ENCODE results near the gene GNB1L. TPM values are rescaled to one million over a fixed set of nuclear protein-coding genes. Genes with fewer than 3 reads are reported as not detected.

The GNB1L gene
- total RNA-seq, 2 donors from 2014 or later, result 5.6 to 12.0 TPM

GRCh38 chr22:19802001-19802893 lies 52.4 kb downstream of the GNB1L start:
- H3K27ac ChIP-seq, result no peak overlapping the region
- 90% methylated on average over 26 of the region's 26 CpGs for WGBS
- peaks cover 12% of the 10 kb centered on the region for H3K4me1 ChIP-seq (replicated peaks)
- no peak overlapping the region for H3K4me3 ChIP-seq
- H3K27me3 ChIP-seq (replicated peaks; ENCODE audit: insufficient read depth), result no peaks in the 10 kb centered on the region
- TF ChIP-seq POLR2A (IDR thresholded peaks at IDR 0.05), result no peak
- TF ChIP-seq POLR2AphosphoS5 (IDR thresholded peaks at IDR 0.05), result no peak
- TF ChIP-seq CTCF (IDR thresholded peaks at IDR 0.05), result no peak
- no peak for DNase-seq (ENCODE audit: low spot score)
- intact Hi-C loops (cut with DNase I), result no loop called here
- H3K9me3 ChIP-seq, result no peaks in the 10 kb centered on the region
- H3K36me3 ChIP-seq, result no peaks in the 10 kb centered on the region

GRCh38 chr22:19801340-19802000 lies 53.2 kb downstream of the GNB1L start:
- TF ChIP-seq POLR2AphosphoS5 (IDR thresholded peaks at IDR 0.05), result no peak
- no peak for TF ChIP-seq CTCF (IDR thresholded peaks at IDR 0.05)
- TF ChIP-seq POLR2A (IDR thresholded peaks at IDR 0.05), result no peak
- Histone ChIP-seq H3K27ac (no peak overlapping the region), H3K4me1 (replicated peaks) (peaks cover 7% of the 10 kb centered on the region), H3K4me3 (no peak overlapping the region), H3K27me3 (replicated peaks; ENCODE audit: insufficient read depth) (no peaks in the 10 kb centered on the region), H3K36me3 (no peaks in the 10 kb centered on the region), H3K9me3 (no peaks in the 10 kb centered on the region)
- DNase-seq (ENCODE audit: low spot score), result no peak
- WGBS, result 88% methylated on average over 18 of the region's 18 CpGs
- intact Hi-C loops (cut with DNase I), result no loop called here

GRCh38 chr22:19800761-19801244 lies 53.9 kb downstream of the GNB1L start:
- no peaks in the 10 kb centered on the region for H3K9me3 ChIP-seq
- intact Hi-C loops (cut with DNase I), result no loop called here
- H3K4me1 ChIP-seq (replicated peaks), result peaks cover under 1% of the 10 kb centered on the region
- no peaks in the 10 kb centered on the region for H3K27me3 ChIP-seq (replicated peaks; ENCODE audit: insufficient read depth)
- H3K4me3 ChIP-seq, result no peak overlapping the region
- no peak overlapping the region for H3K27ac ChIP-seq
- 91% methylated on average over 12 of the region's 13 CpGs for WGBS
- H3K36me3 ChIP-seq, result no peaks in the 10 kb centered on the region
- TF ChIP-seq POLR2A (IDR thresholded peaks at IDR 0.05) (no peak), POLR2AphosphoS5 (IDR thresholded peaks at IDR 0.05) (no peak), CTCF (IDR thresholded peaks at IDR 0.05) (no peak)
- no peak for DNase-seq (ENCODE audit: low spot score)

GRCh38 chr22:19800306-19800705 lies 54.4 kb downstream of the GNB1L start:
- no peaks in the 10 kb centered on the region for H3K9me3 ChIP-seq
- no peaks in the 10 kb centered on the region for H3K4me1 ChIP-seq (replicated peaks)
- no peak overlapping the region for H3K4me3 ChIP-seq
- no peaks in the 10 kb centered on the region for H3K36me3 ChIP-seq
- H3K27ac ChIP-seq, result no peak overlapping the region
- intact Hi-C loops (cut with DNase I), result no loop called here
- H3K27me3 ChIP-seq (replicated peaks; ENCODE audit: insufficient read depth), result no peaks in the 10 kb centered on the region
- TF ChIP-seq CTCF (IDR thresholded peaks at IDR 0.05) (no peak), POLR2A (IDR thresholded peaks at IDR 0.05) (no peak), POLR2AphosphoS5 (IDR thresholded peaks at IDR 0.05) (no peak)
- 96% methylated on average over 8 of the region's 8 CpGs for WGBS
- DNase-seq (ENCODE audit: low spot score), result no peak

All from prostate gland (tissue), 2 donors.